ENCODE data around the gene HPCAL4.

HPCAL4 gene

GRCh38 chr1:39720094-39720999, 29.1 kb upstream of the HPCAL4 start:
- no peaks in the 10 kb centered on the region for H3K9me3 ChIP-seq (ENCODE audit: control insufficient read depth, insufficient read depth, low read length)
- H3K9ac ChIP-seq (ENCODE audit: low read depth, low read length), result no peak overlapping the region
- no peaks in the 10 kb centered on the region for H3K36me3 ChIP-seq (ENCODE audit: insufficient read depth, low read length)
- H3K4me1 ChIP-seq (ENCODE audit: insufficient read depth, low read length), result no peaks in the 10 kb centered on the region

- H3K36me3 ChIP-seq (ENCODE audit: insufficient read depth, low read length), result no peaks in the 10 kb centered on the region
- H3K4me1 ChIP-seq (ENCODE audit: insufficient read depth, low read length), result no peaks in the 10 kb centered on the region
- no peaks in the 10 kb centered on the region for H3K9me3 ChIP-seq (ENCODE audit: control insufficient read depth, insufficient read depth, low read length)
- H3K9ac ChIP-seq (ENCODE audit: low read depth, low read length), result no peak overlapping the region
Observed at GRCh38 chr1:39717809-39718208, 26.6 kb upstream of the HPCAL4 start.

- Histone ChIP-seq H3K36me3 (ENCODE audit: insufficient read depth, low read length) (no peaks in the 10 kb centered on the region), H3K9ac (ENCODE audit: low read depth, low read length) (no peak overlapping the region), H3K4me1 (ENCODE audit: insufficient read depth, low read length) (no peaks in the 10 kb centered on the region), H3K9me3 (ENCODE audit: control insufficient read depth, insufficient read depth, low read length) (no peaks in the 10 kb centered on the region)
Observed at GRCh38 chr1:39713557-39713956, 22.3 kb upstream of the HPCAL4 start.

DNA sequence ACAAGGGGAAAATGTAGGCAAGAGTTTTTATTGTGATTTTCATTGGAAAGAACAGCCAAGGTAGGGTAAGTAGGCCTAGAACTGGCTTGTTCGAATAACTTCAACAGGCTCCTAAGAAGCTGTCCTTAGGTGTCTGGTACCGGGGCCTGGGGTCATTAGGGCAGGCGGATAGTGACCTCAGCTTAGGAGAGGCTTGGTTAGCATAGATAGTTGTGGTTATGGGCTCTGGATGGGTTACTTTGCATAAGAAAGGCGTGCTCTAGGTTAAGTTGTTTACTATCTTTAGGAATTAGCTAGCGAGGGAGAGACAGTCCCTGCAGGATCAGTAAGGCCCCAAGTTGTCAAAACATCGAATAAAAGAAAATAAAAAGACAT, 20.7 kb upstream of the HPCAL4 start:
- Histone ChIP-seq H3K36me3 (ENCODE audit: insufficient read depth, low read length) (no peaks in the 10 kb centered on the region), H3K9ac (ENCODE audit: low read depth, low read length) (no peak overlapping the region), H3K9me3 (ENCODE audit: control insufficient read depth, insufficient read depth, low read length) (no peaks in the 10 kb centered on the region), H3K4me1 (ENCODE audit: insufficient read depth, low read length) (no peaks in the 10 kb centered on the region)

- H3K4me1 ChIP-seq (ENCODE audit: insufficient read depth, low read length), result no peaks in the 10 kb centered on the region
- H3K9me3 ChIP-seq (ENCODE audit: control insufficient read depth, insufficient read depth, low read length), result no peaks in the 10 kb centered on the region
- no peak overlapping the region for H3K9ac ChIP-seq (ENCODE audit: low read depth, low read length)
- no peaks in the 10 kb centered on the region for H3K36me3 ChIP-seq (ENCODE audit: insufficient read depth, low read length)
Observed at GRCh38 chr1:39711104-39711965, 20.1 kb upstream of the HPCAL4 start.

GRCh38 chr1:39707506-39707905, 16.3 kb upstream of the HPCAL4 start:
- Histone ChIP-seq H3K4me1 (ENCODE audit: insufficient read depth, low read length) (no peaks in the 10 kb centered on the region), H3K36me3 (ENCODE audit: insufficient read depth, low read length) (no peaks in the 10 kb centered on the region), H3K9me3 (ENCODE audit: control insufficient read depth, insufficient read depth, low read length) (no peaks in the 10 kb centered on the region), H3K9ac (ENCODE audit: low read depth, low read length) (no peak overlapping the region)

DNA sequence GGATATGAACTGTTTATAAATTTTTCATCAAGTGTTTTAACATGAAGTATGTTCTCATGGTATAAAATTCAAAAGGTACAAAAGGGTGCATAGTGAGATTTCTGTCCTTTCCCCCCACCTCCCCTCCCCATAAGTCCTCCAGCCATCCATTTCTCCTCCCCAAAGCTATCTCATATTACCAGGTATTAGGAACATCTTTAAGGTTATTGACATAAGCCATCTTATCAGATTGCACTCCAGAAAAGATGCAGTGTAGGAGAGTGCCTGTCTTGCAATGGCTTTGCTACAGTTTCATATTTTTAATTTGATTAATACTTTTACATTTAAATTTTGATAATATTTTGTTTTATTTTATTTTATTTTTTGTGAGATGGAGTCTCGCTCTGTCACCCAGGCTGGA, 13.5 kb upstream of the HPCAL4 start:
- H3K9ac ChIP-seq (ENCODE audit: low read depth, low read length), result no peak overlapping the region
- H3K9me3 ChIP-seq (ENCODE audit: control insufficient read depth, insufficient read depth, low read length), result no peaks in the 10 kb centered on the region
- no peaks in the 10 kb centered on the region for H3K36me3 ChIP-seq (ENCODE audit: insufficient read depth, low read length)
- peaks cover 6% of the 10 kb centered on the region; the same call in 1 of the 2 replicates for H3K4me1 ChIP-seq (ENCODE audit: insufficient read depth, low read length)

DNA sequence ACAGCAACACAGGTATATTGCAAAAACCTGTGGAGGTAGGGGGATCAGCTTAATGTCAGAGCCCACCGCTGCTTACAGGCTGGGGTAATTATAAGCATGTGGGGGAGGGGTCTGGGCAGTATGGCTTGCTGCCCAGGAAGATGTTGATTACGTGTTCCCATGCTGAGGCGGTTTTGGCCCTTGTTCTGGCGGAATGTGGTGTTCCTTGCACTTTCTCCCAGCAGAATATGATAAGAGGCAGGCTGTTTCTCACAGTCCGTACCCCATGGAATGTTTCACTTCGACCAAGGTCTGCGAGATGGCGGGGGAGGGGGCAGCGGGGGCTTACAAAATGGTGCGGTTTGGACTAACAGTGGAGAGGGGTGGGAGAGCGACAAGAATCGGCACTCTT, 9.8 kb upstream of the HPCAL4 start:
- Histone ChIP-seq H3K9ac (ENCODE audit: low read depth, low read length) (peak overlapping the region; percentile 36; the same call in 1 of the 2 replicates), H3K36me3 (ENCODE audit: insufficient read depth, low read length) (no peaks in the 10 kb centered on the region), H3K4me1 (ENCODE audit: insufficient read depth, low read length) (peaks cover 6% of the 10 kb centered on the region; the same call in 1 of the 2 replicates), H3K9me3 (ENCODE audit: control insufficient read depth, insufficient read depth, low read length) (no peaks in the 10 kb centered on the region)

DNA sequence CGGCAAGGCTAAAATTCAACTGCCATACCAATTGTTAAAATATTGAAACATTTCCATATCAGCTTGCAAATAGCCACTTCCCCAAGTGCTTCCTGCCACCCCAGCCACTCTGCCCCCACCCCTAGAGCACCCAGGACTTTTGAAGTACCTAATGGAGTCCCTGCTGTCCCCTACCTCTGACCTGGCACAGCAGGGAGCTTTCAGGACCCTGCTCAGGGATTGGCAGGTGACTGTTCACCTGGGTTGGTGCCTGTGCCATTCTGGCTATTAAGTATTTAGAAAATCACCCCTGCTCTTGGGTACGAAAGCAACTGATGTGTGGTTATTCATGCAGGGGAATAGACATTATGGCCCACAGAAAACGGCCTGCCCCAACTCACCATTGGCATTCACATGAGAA, 9.1 kb upstream of the HPCAL4 start:
- peaks cover 6% of the 10 kb centered on the region; the same call in 1 of the 2 replicates for H3K4me1 ChIP-seq (ENCODE audit: insufficient read depth, low read length)
- H3K36me3 ChIP-seq (ENCODE audit: insufficient read depth, low read length), result no peaks in the 10 kb centered on the region
- H3K9me3 ChIP-seq (ENCODE audit: control insufficient read depth, insufficient read depth, low read length), result no peaks in the 10 kb centered on the region
- H3K9ac ChIP-seq (ENCODE audit: low read depth, low read length), result no peak overlapping the region

DNA sequence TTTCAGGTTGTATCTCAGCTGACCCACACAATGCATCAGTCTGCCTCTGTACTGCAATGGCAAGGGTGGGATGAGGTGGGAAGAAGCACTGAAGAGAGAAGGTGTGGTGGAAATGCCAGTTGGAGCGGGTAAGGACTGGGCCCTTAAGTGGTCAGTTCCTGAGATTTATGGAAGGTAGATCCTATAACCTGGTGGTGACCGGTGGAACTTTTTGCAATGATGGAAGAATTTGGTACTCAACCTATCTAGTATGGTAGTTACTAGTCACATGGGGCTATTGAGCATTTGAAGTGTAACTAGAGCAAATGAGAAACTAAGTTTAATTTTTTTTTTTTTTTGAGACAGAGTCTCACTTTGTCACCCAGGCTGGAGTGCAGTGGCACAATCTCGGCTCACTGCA, 8.2 kb upstream of the HPCAL4 start:
- Histone ChIP-seq H3K9me3 (ENCODE audit: control insufficient read depth, insufficient read depth, low read length) (no peaks in the 10 kb centered on the region), H3K9ac (ENCODE audit: low read depth, low read length) (no peak overlapping the region), H3K4me1 (ENCODE audit: insufficient read depth, low read length) (peaks cover 6% of the 10 kb centered on the region; the same call in 1 of the 2 replicates), H3K36me3 (ENCODE audit: insufficient read depth, low read length) (no peaks in the 10 kb centered on the region)

GRCh38 chr1:39698568-39698967, 7.3 kb upstream of the HPCAL4 start:
- no peaks in the 10 kb centered on the region for H3K9me3 ChIP-seq (ENCODE audit: control insufficient read depth, insufficient read depth, low read length)
- peaks cover 6% of the 10 kb centered on the region; the same call in 1 of the 2 replicates for H3K4me1 ChIP-seq (ENCODE audit: insufficient read depth, low read length)
- H3K9ac ChIP-seq (ENCODE audit: low read depth, low read length), result no peak overlapping the region
- H3K36me3 ChIP-seq (ENCODE audit: insufficient read depth, low read length), result no peaks in the 10 kb centered on the region

GRCh38 chr1:39696448-39696847, 5.2 kb upstream of the HPCAL4 start:
- Histone ChIP-seq H3K4me1 (ENCODE audit: insufficient read depth, low read length) (peaks cover 6% of the 10 kb centered on the region; the same call in 1 of the 2 replicates), H3K9ac (ENCODE audit: low read depth, low read length) (no peak overlapping the region), H3K36me3 (ENCODE audit: insufficient read depth, low read length) (no peaks in the 10 kb centered on the region), H3K9me3 (ENCODE audit: control insufficient read depth, insufficient read depth, low read length) (no peaks in the 10 kb centered on the region)

DNA sequence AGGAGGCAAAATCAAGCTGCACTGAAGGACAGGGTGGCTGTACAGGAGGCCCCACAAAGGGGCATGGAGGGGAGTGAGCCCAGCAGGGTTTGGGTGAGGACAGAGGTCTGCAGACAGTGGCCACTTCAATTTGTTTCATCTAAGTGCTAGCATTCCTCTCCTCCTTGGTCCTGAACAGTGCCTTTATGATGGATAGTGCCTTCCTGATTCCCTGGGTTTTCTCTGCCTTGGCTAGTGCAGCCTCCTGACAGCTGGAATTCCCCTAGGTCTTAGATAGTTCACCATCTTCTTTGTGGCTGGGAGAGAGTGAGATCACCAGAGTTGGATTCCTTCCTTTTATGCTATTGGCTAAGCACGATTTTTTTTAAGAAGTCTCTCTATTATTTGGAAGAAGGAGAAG, 3.8 kb upstream of the HPCAL4 start:
- no peaks in the 10 kb centered on the region for H3K36me3 ChIP-seq (ENCODE audit: insufficient read depth, low read length)

DNA sequence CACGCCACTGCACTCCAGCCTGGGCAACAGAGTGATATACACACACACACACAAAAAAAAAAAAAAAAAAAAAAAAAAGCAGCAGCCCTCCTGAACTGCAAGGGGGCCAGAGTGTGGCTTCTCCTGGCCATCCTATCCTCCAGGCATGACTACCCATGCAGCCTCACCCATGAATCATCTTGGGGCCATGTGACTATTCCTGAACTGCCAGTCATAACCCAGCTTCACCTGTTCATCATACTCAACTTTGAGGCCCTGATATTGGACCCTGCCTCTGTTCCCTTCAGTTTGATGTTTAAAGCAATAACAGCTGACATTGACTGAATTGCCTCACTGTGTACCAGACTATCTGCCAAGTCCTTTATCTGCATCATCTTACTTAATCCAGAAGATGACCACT, 2.8 kb upstream of the HPCAL4 start:
- no peaks in the 10 kb centered on the region for H3K9me3 ChIP-seq (ENCODE audit: control insufficient read depth, insufficient read depth, low read length)
- H3K9ac ChIP-seq (ENCODE audit: low read depth, low read length), result no peak overlapping the region
- no peaks in the 10 kb centered on the region for H3K4me1 ChIP-seq (ENCODE audit: insufficient read depth, low read length)
- H3K36me3 ChIP-seq (ENCODE audit: insufficient read depth, low read length), result no peaks in the 10 kb centered on the region

More for the DNA sequence above, 3.8 kb upstream of the HPCAL4 start:
- Histone ChIP-seq H3K9ac (ENCODE audit: low read depth, low read length) (no peak overlapping the region), H3K9me3 (ENCODE audit: control insufficient read depth, insufficient read depth, low read length) (no peaks in the 10 kb centered on the region), H3K4me1 (ENCODE audit: insufficient read depth, low read length) (no peaks in the 10 kb centered on the region)
